Measurements from ENCODE around the gene ZRANB3.

DNA sequence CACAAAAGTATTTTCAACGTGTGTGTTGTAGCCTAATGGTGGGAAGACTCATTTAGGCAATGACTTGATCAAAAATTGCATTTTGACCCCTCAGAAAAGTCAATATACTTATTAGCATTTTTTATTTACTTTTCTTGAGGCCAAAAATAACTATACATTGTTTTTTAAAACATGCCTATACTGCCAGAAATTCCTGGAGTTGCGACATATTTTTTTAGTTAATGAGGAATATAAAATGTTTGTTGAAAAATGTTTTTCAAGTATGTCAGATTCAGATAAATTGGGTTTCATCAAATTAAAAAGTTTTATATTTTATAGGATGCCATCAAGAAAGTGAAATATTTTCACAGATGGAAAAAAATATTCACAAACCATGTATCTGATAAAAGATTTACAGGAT is 39.9 kb upstream of the ZRANB3 start:
- TF ChIP-seq, protein P1, sequence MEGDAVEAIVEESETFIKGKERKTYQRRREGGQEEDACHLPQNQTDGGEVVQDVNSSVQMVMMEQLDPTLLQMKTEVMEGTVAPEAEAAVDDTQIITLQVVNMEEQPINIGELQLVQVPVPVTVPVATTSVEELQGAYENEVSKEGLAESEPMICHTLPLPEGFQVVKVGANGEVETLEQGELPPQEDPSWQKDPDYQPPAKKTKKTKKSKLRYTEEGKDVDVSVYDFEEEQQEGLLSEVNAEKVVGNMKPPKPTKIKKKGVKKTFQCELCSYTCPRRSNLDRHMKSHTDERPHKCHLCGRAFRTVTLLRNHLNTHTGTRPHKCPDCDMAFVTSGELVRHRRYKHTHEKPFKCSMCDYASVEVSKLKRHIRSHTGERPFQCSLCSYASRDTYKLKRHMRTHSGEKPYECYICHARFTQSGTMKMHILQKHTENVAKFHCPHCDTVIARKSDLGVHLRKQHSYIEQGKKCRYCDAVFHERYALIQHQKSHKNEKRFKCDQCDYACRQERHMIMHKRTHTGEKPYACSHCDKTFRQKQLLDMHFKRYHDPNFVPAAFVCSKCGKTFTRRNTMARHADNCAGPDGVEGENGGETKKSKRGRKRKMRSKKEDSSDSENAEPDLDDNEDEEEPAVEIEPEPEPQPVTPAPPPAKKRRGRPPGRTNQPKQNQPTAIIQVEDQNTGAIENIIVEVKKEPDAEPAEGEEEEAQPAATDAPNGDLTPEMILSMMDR (IDR thresholded peaks at IDR 0.05; ENCODE audit: low read length), result no peak
- TF ChIP-seq EZH2 (IDR thresholded peaks at IDR 0.05; ENCODE audit: borderline replicate concordance, low read length), result no peak

Measured in OCI-LY1 (cell line).